Hair follicular keratinocyte (primary cell): ENCODE measurements around the gene ZNF229. TPM values are rescaled to one million over a fixed set of nuclear protein-coding genes. Genes with fewer than 3 reads are reported as not detected.

ENCODE experiments used
- total RNA-seq: library from RNA; depleted of rRNA; stranded (reverse); fragments of >200 nt; gene quantifications from 2 replicates; pipeline ENCODE4 v1.2.3, GENCODE V29; 2015

ZNF229 gene
- 6.0 and 9.3 TPM in 2 replicates for total RNA-seq

GRCh38 chr19:44447916-44448674, at the start of gene ZNF229:
ZNF229 (minus strand) TSS chr19:44448472; CDS start chr19:44442847, 5,625 bp downstream.

GRCh38 chr19:44401139-44402115, 46.8 kb downstream of the ZNF229 start, which contains the start of gene ZNF285:
ZNF285 (minus strand) TSS chr19:44401608; CDS start chr19:44397213, 4,395 bp downstream.

Other genes starting within 250 kb of the ZNF229 start
- 6.8 TPM in 2 replicates for gene ZNF227, start 235.9 kb downstream of the ZNF229 start, total RNA-seq
- 0.04 TPM in 1 of 2 replicates, not detected in the other for gene ZNF233, start 188.6 kb downstream of the ZNF229 start, total RNA-seq
- gene ZNF235, start 143.4 kb downstream of the ZNF229 start, total RNA-seq, result 1.6 and 2.5 TPM in 2 replicates
- gene ZNF112, start 91.8 kb downstream of the ZNF229 start, total RNA-seq, result 1.1 and 1.6 TPM in 2 replicates
- gene ZNF285, start 46.9 kb downstream of the ZNF229 start, total RNA-seq, result 1.2 and 9.5 TPM in 2 replicates
- gene ZNF180, start 52.0 kb upstream of the ZNF229 start, total RNA-seq, result 2.5 and 7.4 TPM in 2 replicates
- gene CEACAM20, start 81.2 kb upstream of the ZNF229 start, total RNA-seq, result not detected in 2 replicates
- gene IGSF23, start 165.1 kb upstream of the ZNF229 start, total RNA-seq, result not detected in 2 replicates
- gene PVR, start 195.4 kb upstream of the ZNF229 start, total RNA-seq, result 77.2 and 93.9 TPM in 2 replicates
- gene CEACAM19, start 223.0 kb upstream of the ZNF229 start, total RNA-seq, result 0.38 and 2.5 TPM in 2 replicates